K562 (cell line): ENCODE data around the gene GUK1. TPM values are rescaled to one million over a fixed set of nuclear protein-coding genes. Genes with fewer than 3 reads are reported as not detected.

Experiments used
- DACH1 ChIP-seq: fragments of 450-650 bp; IDR thresholded peaks from 2 replicates; pipeline ENCODE4 v1.6.1; 2018; ENCODE audit not compliant: partially characterized antibody
- ELF1 ChIP-seq: fragments of 200-800 bp; sonication (Bioruptor generic); IDR thresholded peaks from 2 replicates; pipeline ENCODE4 v1.6.1; 2016; ENCODE audit warnings: missing genetic modification characterization, missing compliant biosample characterization
- ETV6 ChIP-seq, 3 experiments: fragments of 150-350 bp in 1 of 3; sonication (generic) in 1 of 3; formaldehyde crosslinking in 1 of 3; IDR thresholded peaks; 2 replicates each; pipeline versions ENCODE4 v1.6.1 to v1.8.0; 2014 to 2022; ENCODE audit warnings: borderline replicate concordance in 2 of 3, low read depth in 2 of 3, antibody characterized with exemption in 1 of 3, low read length in 1 of 3, mild to moderate bottlenecking in 1 of 3, missing genetic modification reagents in 1 of 3
- EZH2 ChIP-seq: IDR thresholded peaks from 2 replicates; pipeline ENCODE4 v1.6.1; 2012; ENCODE audit warnings: low read depth, mild to moderate bottlenecking, inconsistent platforms, low read length, borderline replicate concordance
- GABPB1 ChIP-seq: sonication (generic); formaldehyde crosslinking; IDR thresholded peaks from 2 replicates; pipeline ENCODE4 v1.8.0; 2022; ENCODE audit warnings: mild to moderate bottlenecking, missing genetic modification reagents
- MAFG ChIP-seq: fragments of 450-650 bp; conservative IDR thresholded peaks from 2 replicates; pipeline ENCODE4 v1.6.1; 2016; ENCODE audit warnings: missing genetic modification characterization, missing compliant biosample characterization
- RAD51 ChIP-seq: fragments of 450-650 bp; IDR thresholded peaks from 2 replicates; pipeline ENCODE4 v1.7.1; 2016; ENCODE audit warnings: low read depth, mild to moderate bottlenecking, borderline replicate concordance
- SIN3A ChIP-seq, 2 experiments: fragments of 150-350 bp in 1 of 2; IDR thresholded peaks; 2 replicates each; pipeline ENCODE4 v1.6.1; 2011 to 2016; ENCODE audit warnings: borderline replicate concordance in 2 of 2, low read depth in 2 of 2, low read length in 2 of 2, mild to moderate bottlenecking in 2 of 2, moderate library complexity in 2 of 2; ENCODE audit not compliant: control insufficient read depth in 1 of 2
- SMC3 ChIP-seq: conservative IDR thresholded peaks from 2 replicates; pipeline ENCODE4 v1.6.1; 2011; ENCODE audit warnings: low read depth, low read length, improper control_type of control experiment; ENCODE audit not compliant: insufficient read depth
- TEAD4 ChIP-seq, 2 experiments: sonication (generic) in 1 of 2; formaldehyde crosslinking in 1 of 2; IDR thresholded peaks; 2 replicates each; pipeline versions ENCODE4 v1.6.1 to v1.8.0; 2012 to 2022; ENCODE audit warnings: borderline replicate concordance in 1 of 2, inconsistent platforms in 1 of 2, low read length in 1 of 2, mild to moderate bottlenecking in 1 of 2, missing genetic modification reagents in 1 of 2
- ZKSCAN8 ChIP-seq: fragments of 200-800 bp; sonication (Bioruptor generic); IDR thresholded peaks from 2 replicates; pipeline ENCODE4 v1.6.1; 2016; ENCODE audit warnings: missing genetic modification characterization, missing compliant biosample characterization
- polyA plus RNA-seq, 8 experiments: library from polyadenylated mRNA; depleted of rRNA in 4 of 8; stranded (reverse) in 5 of 8; unstranded in 3 of 8; fragments of >200 nt; fragmentation: Nextera tagmentation in 2 of 8; fragmentation: Illumina TruSeq in 1 of 8; extraction: Ambion mirVana in 2 of 8; extraction: Trizol in 1 of 8; gene quantifications; 2 replicates each; pipeline versions ENCODE4 v1.2.1 to v1.2.3, GENCODE V29; 2011 to 2014; ENCODE audit warnings: inconsistent platforms in 1 of 8, missing spikeins in 1 of 8
- total RNA-seq, 7 experiments: library from RNA; depleted of rRNA in 6 of 7; stranded (reverse); fragments of >200 nt in 6 of 7; fragmentation: Illumina TruSeq in 2 of 7; extraction: Trizol in 2 of 7; gene quantifications; 2 replicates each; pipeline versions ENCODE4 v1.2.1 to v1.2.3, GENCODE V29; 2011 to 2021; ENCODE audit warnings: low replicate concordance in 1 of 7
- TF ChIP-seq, protein P1 (sequence below): fragments of 450-650 bp; IDR thresholded peaks from 2 replicates; pipeline ENCODE4 v1.7.0; 2016; ENCODE audit warnings: borderline replicate concordance
- TF ChIP-seq, protein P2 (sequence below): fragments of 450-650 bp; formaldehyde crosslinking; IDR thresholded peaks from 2 replicates; pipeline ENCODE4 v1.4.0; 2020; ENCODE audit warnings: mild to moderate bottlenecking, mixed read lengths
- TF ChIP-seq, protein P3 (sequence below): sonication (generic); formaldehyde crosslinking; IDR thresholded peaks from 2 replicates; pipeline ENCODE4 v1.8.1; 2023; ENCODE audit warnings: mild to moderate bottlenecking, missing genetic modification reagents
- TF ChIP-seq, protein P4 (sequence below): fragments of 200-400 bp; formaldehyde crosslinking; IDR thresholded peaks from 2 replicates; pipeline ENCODE4 v1.6.1; 2017; ENCODE audit warnings: mild to moderate bottlenecking, low read depth, low read length, moderate library complexity

GUK1 gene
- total and polyA plus RNA-seq, 9 of the 15 experiments (the other 6 are each of a cell fraction or from before 2014, with no cell fraction given) = 7.0 to 331 (median 132) TPM

DNA sequence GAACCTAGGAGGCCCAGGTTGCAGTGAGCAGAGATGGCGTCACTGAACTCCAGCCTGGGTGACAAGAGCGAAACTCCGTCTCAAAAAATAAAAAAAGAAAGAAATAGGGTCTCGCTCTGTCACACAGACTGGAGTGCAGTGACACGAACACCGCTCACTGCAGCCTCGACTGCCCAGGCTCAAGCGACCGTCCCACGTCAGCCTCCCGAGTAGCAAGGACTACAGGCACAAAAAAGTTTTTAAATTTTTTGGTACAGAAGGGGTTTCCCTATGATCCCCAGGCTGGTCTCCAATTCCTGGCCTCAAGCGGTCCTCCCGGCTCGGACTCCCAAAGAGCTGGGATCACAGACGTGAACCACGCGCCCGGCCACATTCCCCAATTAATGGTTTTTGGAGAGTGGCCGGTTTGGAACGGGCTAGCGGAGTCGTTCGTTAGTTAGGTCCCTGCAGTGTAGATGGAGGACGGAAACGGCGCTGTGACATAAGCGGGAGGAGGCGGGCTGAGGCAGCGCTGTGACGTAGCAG is 611 bp upstream of the GUK1 start (continued):
- peak; percentile 93 for TF ChIP-seq GABPB1 (CRISPR knock-in tag)
- TF ChIP-seq SMC3 = no peak
- 0 out of 4 replicates have a peak, but pooled peaks of 1 of the 2 experiments have one; percentile 30 for TF ChIP-seq ETV6 (IDR thresholded peaks at IDR 0.05; ENCODE audit: borderline replicate concordance in 1 of 2, low read depth in 2 of 2, low read length in 1 of 2)
- no peak for TF ChIP-seq ETV6 (CRISPR knock-in tag; IDR thresholded peaks at IDR 0.05; ENCODE audit: borderline replicate concordance)
- TF ChIP-seq, protein P1, sequence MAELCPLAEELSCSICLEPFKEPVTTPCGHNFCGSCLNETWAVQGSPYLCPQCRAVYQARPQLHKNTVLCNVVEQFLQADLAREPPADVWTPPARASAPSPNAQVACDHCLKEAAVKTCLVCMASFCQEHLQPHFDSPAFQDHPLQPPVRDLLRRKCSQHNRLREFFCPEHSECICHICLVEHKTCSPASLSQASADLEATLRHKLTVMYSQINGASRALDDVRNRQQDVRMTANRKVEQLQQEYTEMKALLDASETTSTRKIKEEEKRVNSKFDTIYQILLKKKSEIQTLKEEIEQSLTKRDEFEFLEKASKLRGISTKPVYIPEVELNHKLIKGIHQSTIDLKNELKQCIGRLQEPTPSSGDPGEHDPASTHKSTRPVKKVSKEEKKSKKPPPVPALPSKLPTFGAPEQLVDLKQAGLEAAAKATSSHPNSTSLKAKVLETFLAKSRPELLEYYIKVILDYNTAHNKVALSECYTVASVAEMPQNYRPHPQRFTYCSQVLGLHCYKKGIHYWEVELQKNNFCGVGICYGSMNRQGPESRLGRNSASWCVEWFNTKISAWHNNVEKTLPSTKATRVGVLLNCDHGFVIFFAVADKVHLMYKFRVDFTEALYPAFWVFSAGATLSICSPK = no peak
- TF ChIP-seq SIN3A (IDR thresholded peaks at IDR 0.05; ENCODE audit: borderline replicate concordance in 2 of 2, control insufficient read depth in 1 of 2, low read depth in 2 of 2, low read length in 2 of 2) = no peak
- TF ChIP-seq RAD51 = no peak
- TF ChIP-seq, protein P2, sequence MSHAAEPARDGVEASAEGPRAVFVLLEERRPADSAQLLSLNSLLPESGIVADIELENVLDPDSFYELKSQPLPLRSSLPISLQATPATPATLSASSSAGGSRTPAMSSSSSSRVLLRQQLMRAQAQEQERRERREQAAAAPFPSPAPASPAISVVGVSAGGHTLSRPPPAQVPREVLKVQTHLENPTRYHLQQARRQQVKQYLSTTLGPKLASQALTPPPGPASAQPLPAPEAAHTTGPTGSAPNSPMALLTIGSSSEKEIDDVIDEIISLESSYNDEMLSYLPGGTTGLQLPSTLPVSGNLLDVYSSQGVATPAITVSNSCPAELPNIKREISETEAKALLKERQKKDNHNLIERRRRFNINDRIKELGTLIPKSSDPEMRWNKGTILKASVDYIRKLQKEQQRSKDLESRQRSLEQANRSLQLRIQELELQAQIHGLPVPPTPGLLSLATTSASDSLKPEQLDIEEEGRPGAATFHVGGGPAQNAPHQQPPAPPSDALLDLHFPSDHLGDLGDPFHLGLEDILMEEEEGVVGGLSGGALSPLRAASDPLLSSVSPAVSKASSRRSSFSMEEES = no peak
- no peak for TF ChIP-seq MAFG (tag)
- TF ChIP-seq, protein P3, sequence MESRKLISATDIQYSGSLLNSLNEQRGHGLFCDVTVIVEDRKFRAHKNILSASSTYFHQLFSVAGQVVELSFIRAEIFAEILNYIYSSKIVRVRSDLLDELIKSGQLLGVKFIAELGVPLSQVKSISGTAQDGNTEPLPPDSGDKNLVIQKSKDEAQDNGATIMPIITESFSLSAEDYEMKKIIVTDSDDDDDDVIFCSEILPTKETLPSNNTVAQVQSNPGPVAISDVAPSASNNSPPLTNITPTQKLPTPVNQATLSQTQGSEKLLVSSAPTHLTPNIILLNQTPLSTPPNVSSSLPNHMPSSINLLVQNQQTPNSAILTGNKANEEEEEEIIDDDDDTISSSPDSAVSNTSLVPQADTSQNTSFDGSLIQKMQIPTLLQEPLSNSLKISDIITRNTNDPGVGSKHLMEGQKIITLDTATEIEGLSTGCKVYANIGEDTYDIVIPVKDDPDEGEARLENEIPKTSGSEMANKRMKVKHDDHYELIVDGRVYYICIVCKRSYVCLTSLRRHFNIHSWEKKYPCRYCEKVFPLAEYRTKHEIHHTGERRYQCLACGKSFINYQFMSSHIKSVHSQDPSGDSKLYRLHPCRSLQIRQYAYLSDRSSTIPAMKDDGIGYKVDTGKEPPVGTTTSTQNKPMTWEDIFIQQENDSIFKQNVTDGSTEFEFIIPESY (CRISPR knock-in tag) = no peak
- no peak for TF ChIP-seq ZKSCAN8
- TF ChIP-seq, protein P4, sequence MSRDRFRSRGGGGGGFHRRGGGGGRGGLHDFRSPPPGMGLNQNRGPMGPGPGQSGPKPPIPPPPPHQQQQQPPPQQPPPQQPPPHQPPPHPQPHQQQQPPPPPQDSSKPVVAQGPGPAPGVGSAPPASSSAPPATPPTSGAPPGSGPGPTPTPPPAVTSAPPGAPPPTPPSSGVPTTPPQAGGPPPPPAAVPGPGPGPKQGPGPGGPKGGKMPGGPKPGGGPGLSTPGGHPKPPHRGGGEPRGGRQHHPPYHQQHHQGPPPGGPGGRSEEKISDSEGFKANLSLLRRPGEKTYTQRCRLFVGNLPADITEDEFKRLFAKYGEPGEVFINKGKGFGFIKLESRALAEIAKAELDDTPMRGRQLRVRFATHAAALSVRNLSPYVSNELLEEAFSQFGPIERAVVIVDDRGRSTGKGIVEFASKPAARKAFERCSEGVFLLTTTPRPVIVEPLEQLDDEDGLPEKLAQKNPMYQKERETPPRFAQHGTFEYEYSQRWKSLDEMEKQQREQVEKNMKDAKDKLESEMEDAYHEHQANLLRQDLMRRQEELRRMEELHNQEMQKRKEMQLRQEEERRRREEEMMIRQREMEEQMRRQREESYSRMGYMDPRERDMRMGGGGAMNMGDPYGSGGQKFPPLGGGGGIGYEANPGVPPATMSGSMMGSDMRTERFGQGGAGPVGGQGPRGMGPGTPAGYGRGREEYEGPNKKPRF = no peak
- no peak for TF ChIP-seq EZH2
- no peak for TF ChIP-seq ELF1
- no peak for TF ChIP-seq TEAD4 (IDR thresholded peaks at IDR 0.05; ENCODE audit: low read length)
- no peak for TF ChIP-seq TEAD4 (CRISPR knock-in tag; IDR thresholded peaks at IDR 0.05; ENCODE audit: borderline replicate concordance)
- no peak for TF ChIP-seq DACH1
